Esophagus squamous epithelium (tissue), 4 donors: Measurements from ENCODE around the gene UGT1A10.

Experiments used
- CTCF ChIP-seq, 6 experiments: fragments of 450-650 bp in 4 of 6; fragments of 200-600 bp in 2 of 6; sonication (generic) in 2 of 6; IDR thresholded peaks; one replicate each; pipeline ENCODE4 v1.5.1; 2016 to 2019; ENCODE audit warnings: antibody characterized with exemption in 6 of 6, mild to moderate bottlenecking in 4 of 6, moderate library complexity in 4 of 6
- POLR2A ChIP-seq, 4 donors: fragments of 450-650 bp; IDR thresholded peaks; one replicate each; pipeline ENCODE4 v1.6.1; 2017; ENCODE audit warnings: antibody characterized with exemption in 4 of 4, mild to moderate bottlenecking in 4 of 4, moderate library complexity in 3 of 4

- peak in 4 of 6 experiments; percentile 19 to 56 (median 27) for TF ChIP-seq CTCF (IDR thresholded peaks at IDR 0.05)
- TF ChIP-seq POLR2A (IDR thresholded peaks at IDR 0.05), result no peak
Measured at GRCh38 chr2:233643128-233643527, 6.9 kb downstream of the UGT1A10 start.
